SIG-M5 treated with dmso at 0.1 percent for 504 hours (cell line): Measurements from ENCODE around the gene RNF2.
"Not testable (repeated sequence)": the region's sequence is repeated elsewhere in the genome, so short reads cannot be mapped to it uniquely, and the experiment has no call there.

ENCODE experiments used
- DNase-seq: peaks from one replicate; lab custom pipeline; 2025; ENCODE audit not compliant: unreplicated experiment; lab: John Stamatoyannopoulos, UW

RNF2 gene

DNA sequence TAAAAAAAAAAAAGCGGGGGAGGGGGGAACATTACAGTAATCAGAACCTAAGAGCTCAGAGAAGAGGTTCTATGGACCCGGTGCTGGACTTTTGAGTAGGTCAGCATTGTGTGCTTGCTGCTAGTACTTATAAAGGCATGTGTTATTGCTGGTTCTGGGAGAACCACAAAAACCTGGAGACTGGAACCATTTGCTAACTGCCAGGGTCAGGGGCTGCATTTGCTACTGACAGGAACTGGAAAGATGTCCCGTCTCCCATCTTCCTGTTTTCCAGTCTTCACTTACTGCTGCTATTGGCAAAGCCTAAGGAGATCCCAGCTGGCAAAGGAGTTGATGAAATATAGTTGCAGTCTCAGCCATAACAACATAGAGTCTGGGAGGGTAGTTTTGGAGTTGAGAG is 4.3 kb downstream of the RNF2 start:
- no peak for DNase-seq

DNA sequence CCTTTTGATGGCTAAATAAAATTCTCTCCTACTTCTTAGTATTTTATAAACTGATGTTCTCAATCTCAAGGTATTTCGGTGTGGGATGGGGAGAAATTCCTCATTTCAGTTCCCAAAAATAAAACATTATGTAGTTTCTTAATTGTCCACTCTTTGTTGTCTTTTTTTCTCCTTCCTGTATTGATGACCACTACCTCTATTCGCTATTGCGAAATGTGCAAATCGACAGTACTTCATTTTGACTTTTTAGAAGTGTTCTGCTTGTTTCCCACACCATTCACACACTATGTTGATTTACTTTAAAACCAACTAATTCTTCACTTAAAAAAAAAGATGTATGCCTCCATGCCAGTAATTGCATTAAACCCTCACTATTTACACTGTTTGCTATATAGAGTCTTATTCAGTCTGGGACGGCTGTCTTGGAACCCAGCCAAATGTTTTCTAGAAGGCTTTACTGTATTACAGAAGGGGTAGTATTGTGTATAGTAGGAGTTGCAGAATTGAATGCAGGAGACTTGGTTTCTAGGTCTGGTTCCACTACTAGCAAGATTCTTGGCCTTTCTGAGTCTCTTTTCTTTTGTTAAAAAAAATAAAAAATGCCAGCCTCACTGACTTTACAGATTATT is 5.6 kb downstream of the RNF2 start:
- DNase-seq, result no peak

DNA sequence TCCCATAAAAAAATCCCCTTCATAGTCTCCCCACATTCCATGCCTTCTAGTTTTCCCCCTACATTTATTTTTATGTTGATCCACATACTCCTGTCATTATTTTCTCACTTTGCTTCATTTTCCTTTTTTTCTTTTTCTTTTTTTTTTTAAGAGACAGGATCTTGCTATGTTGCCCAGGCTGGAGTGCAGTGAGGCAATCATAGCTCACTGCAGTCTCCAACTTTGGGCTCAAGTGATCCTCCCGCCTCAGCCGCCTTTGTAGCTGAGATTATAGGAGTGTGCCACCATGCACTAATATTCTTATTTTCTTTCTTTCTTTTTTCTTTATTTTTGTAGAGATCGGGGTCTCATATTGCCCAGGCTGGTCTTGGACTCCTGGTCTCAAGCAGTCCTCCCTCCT is 7.8 kb downstream of the RNF2 start:
- no peak for DNase-seq

DNA sequence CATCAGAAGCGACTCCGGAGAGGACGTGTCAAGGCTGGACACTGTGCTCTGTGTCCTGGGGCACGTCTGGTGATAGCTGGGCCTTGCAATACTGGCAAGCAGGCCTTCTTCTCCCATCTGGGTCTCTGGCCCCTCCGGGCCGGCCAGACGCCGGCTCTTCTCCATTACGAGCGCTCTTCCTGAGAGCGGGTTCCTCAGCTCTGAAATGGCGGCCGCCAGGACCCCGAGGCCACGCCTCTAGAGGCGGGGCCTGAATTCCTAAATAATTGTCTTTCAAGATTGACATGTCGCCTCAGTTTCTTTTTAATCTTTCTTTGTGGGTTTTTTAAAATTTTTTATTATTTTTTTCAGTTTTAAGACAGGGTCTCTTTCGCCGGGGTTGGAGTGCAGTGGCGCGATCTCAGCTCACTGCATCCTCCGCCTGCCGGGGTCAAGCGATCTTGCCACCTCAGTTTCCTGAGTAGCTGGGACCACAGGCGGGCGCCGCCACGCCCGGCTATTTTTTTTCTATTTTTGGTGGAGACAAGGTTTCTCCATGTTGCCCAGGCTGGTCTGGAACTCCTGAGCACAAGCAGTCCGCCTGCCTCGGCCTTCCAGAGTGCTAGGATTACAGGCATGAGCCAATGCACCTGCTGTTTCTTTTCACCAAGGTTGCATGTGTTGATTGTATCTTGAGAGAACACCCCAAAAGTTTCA is 9.2 kb downstream of the RNF2 start:
- DNase-seq, result no peak

DNA sequence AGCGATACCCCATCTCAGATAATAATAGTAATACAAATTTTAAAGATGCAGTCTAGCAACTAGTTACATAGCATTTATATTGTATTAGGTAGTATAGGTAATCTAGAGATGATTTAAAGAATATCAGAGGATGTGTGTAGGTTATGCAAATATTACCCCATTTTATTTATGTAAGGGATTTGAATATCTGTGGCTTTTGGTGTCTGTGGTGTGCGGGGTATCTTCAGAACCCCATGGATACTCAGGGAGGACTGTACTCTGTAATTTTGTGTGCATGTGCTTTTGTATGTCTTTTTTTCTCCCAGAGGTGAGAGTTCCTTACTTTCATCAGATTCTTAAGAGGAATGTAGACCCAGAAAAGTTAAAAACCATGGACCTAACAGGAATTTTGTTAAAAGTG is 12.8 kb downstream of the RNF2 start:
- no peak for DNase-seq

DNA sequence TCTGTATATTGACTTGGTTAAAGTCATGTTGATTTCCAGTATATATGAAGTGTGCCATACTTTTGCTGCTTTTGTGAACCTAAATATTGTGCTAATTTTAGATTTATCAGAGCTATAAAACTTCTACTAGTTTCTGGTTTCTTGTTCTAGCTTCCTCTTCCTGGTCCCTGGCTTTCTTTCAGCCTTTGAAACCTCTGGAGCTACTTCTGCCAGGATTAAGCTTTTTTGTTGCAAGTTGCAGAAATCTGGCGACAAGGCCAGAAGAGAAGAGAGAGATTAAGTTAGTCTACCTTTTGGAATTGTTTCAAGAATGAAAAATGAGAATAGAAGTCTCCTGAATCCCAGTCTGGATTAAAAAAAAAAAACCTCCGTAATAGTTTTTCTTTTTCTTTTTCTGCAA is 13.5 kb downstream of the RNF2 start:
- DNase-seq, result peak; percentile 21

DNA sequence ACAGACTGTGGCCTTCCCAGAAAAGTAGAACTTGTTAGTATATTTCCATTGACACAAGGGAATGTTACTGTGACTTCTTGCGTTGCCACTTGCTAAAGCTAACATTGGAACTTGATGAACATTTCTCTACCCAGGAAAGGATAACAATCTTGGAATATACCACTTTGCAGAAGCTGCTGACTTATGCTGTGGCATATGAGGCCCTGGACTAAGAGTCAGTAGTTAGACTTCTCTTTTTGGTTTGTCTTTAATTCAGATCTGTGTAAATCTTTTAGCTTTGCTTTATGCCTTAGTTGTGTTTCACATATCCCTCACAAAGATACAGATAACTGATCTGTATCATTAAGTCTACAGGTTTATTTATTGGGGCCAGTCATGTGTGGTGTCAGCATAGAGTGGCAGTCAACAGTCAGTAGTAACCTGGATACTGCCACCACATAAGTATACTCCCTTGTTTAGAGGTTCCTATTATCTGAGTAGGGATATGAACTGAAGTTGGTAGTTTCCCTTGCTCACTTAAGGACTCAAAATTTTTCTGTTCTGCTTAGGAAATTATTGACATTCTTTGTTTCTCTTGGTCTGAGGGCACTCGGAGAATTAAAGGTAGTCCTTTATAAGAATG is 14.7 kb downstream of the RNF2 start:
- no peak for DNase-seq

DNA sequence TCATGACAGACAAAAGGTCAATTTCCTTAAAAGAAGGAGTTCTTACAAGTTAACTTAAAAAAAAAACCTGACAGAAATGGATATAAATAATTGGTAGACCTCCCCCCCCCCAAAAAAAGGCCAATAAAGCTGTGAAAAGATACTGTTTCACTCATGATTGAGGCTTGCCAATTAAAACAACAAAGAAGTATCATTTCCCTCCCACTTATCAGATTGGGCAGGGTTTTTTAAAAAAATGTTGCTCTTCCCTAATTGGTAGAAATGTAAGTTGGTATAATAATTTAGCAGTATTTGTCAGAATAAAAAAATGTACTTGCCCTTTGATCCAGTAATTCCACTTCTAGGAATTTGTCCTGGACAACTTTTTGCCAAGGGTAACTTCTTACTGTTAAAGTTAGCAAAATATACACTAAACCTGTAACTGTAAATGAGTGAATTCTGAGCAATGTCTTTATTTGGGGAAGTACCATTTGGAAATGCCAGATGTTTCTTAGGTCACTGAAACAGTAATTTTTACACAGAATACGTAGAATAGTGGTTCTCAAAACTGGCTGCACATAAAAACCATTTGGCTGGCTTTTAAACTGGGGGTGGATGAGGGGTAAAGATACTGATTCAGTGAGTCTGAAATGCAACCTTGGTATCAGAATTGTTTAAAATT is 17.5 kb downstream of the RNF2 start:
- peak; percentile 49 for DNase-seq

DNA sequence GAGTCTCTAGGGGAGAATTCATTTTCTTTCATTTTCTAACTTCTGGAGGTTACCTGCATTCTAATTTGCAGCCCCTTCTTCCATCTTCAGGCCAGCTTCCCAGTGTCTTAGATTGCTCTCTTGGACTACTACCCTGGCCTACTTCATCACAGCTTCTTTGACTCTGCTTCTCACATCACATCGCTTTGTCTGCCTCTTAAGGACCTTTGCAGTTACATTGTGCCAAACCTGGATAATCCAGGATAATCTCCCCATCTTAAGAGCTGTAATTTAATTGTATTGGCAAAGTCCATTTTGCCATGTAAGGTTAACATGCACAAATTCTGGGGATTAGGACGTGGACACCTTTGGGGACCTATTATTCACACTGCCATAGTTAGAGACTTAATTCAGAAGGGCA is 18.4 kb downstream of the RNF2 start:
- no peak for DNase-seq

DNA sequence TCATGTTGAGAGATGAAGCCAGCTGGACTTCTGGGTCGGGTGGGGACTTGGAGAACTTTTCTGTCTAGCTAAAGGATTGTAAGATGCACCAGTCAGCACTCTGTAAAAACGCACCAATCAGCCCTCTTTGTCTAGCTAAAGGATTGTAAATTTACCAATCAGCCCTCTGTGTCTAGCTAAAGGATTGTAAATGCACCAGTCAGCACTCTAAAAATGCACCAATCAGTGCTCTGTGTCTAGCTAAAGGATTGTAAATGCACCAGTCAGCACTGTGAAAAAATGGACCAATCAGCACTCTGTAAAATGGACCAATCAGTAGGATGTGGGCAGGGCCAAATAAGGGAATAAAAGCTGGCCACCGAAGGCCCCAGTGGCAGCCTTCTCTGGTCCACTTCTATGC is 19.6 kb downstream of the RNF2 start:
- not testable (repeated sequence) for DNase-seq

DNA sequence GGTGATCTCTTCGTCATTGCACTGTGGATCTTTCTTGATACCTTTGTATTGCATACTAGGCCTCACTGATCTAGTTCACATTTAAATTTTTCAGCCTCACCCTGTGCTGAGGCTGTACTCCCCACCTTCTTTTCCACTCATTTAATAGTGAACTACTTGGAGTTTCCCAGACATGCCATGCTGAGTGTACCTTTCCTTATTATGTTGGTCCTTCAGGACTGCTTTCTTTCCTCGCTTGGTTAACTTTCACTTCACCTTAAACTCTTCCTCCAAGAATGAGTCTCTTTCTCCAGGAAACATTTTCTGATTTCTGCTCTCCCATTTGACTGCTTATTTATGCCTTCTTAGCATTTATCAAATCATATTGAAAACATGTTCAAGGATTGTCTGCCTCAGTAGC is 20.8 kb downstream of the RNF2 start:
- DNase-seq, result no peak

DNA sequence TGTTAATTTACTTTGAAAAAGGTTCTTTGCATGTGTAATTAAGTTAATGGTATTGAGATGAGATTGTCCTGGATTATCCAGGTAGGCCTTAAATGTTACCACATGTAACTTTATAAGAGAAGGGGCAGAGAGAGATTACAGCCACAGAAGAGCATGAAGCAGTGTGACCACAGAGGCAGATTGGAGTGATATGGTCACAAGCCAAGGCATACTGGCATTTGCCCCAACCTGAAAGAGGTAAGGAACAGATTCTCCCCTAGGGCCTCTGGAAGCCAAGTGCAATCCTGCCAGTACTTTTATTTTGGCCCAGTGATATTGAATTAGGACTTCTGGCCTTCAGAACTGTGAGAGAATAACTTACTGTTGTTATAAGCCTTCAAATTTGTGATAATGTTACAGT is 23.0 kb downstream of the RNF2 start:
- no peak for DNase-seq

DNA sequence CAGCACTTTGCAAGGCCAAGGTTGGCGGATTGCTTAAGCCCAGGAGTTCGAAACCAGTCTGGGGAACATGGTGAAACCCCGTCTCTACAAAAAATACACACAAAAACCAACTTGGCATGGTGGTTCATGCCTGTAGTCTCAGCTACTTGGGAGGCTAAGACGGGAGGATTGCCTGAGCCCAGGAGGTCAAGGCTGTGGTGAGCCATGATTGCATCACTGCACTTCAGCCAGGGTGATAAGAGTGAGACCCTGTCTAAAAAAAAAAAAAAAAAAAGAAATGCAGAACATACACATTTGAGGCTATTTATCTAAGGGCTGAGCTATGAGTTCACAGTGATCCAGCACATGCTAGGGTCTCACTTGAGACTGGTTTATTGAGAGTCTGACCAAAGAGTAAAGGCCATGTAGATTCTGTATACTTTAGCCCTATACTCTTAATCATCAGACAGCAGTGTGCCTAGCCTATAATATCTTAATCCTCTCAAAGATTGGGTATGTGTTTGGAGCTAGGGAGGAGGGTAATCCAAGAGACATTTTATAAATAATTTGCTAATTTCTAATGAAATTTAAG is 23.9 kb downstream of the RNF2 start:
- DNase-seq, result no peak

DNA sequence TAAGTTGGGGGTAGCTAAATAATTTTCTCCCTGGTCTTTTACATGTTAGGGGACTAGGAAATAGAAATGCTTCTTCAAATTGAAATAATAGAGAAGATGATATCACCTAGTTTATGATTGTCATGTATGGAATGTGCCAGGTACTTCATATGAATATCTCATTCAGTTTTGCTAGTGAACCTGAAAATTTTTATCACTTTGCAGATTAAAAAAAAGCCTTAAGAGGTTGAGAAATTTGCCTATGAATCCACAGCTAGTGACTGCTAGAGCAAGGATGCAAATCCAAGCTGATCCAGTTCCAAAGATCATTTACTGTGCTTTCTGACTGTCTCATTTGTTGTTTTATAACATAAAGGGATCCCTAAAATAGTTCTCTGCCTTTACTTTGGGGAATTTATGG is 24.7 kb downstream of the RNF2 start:
- DNase-seq, result no peak

DNA sequence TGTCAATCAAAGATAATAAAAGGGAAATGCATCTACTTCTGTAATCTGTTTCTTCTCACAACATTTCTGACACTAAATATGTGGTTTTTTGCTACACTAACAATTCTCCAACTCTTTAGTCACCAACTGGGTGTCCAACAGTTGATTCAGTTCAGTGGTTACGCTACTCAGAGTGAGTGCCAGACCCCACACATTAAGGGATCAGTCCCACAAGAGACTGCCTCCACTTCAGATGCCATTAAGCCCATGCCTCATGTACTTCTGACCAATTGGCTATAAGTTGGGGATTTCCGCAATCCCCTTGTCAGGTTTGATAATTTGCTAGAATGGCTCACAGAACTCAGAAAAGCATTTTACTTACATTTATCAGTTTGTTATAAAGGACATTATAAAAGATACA is 28.4 kb downstream of the RNF2 start:
- no peak for DNase-seq

DNA sequence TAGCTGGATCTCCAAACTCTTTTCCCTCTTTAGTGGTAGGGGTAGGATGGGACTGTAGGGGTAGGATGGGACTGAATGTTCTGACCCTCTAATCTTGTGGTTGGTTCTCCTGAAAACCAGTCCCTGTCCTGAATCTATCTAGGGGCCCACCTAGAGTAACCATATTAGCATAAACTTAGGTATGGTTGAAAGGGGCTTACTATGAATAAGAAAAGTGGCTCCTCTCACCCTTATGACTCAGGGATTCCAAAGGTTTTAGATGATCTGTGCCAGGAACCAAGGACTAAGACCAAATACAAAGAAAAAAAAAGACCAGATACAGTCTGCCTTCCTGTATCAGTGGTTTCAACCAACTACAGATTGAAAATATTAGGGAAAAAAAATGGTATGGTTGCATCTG is 28.9 kb downstream of the RNF2 start:
- no peak for DNase-seq

DNA sequence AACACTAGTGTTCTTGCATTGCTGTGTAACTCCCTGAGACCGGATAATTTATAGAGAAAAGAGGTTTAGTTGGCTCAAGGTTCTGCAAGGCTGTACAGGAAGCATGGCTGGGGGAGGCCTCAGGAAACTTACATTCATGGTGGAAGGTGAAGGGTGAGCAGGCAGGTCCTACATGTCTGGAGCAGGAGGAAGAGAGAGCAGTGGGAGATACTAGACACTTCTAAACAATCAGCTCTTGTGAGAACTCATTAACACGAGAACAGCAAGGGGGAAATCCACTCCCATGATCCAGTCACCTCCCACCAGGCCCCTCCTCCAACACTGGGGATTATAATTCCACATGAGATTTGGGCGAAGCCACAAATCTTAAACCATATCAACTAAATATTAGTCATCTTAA is 30.1 kb downstream of the RNF2 start:
- no peak for DNase-seq

DNA sequence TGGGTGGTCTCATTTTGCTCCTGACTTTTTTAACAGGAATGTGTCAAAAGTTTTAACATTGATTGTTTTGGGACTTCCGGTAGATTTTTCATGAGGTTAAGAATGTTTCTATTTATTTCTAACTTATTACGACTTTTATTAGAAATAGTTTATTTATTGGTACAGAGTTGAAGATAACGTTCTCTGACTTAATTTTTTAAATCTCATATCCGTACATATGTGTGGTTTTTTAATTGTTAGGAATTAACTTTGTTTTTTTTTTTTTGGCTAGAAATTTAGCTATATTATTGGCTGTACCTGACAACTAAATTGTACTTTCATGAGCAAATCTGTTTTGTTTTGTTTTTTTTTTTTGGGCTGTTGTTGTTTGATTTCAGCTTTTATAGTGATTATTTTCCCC is 32.0 kb downstream of the RNF2 start:
- no peak for DNase-seq

DNA sequence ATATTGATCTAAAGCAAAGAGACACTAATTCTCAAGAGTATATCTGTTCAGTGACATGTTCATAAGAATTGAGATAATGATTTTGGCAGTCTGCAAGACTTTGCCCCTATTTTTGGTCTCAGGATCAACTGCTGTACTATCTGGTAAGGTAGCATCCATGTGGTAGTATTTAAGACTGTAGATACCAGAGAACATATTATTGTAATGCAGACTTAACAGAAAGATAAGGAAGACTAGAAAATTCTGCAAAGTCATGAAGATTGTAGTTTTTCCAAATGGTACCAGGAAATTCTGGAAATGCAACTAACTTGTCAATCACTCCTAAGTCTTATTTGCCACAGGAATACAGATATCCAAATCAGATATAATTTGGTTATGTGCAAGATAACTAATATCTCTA is 35.1 kb downstream of the RNF2 start:
- no peak for DNase-seq

DNA sequence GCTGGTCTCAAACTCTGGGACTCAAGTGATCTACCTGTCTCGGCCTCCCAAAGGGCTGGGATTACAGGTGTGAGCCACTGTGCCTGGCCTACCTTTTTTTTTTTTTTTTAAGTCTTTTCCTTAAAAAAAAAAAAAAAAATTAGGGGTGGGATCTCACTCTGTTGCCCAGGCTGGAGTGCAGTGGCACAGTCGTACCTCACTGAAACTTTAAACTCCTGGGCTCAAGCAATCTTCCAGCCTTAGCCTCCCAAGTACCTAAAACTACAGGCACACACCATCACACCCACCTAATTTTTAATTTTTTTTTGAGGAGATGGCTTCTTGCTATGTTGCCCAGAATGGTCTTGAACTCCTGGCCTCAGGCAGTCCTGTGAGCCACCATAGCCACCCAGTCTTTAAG is 38.5 kb downstream of the RNF2 start:
- no peak for DNase-seq

DNA sequence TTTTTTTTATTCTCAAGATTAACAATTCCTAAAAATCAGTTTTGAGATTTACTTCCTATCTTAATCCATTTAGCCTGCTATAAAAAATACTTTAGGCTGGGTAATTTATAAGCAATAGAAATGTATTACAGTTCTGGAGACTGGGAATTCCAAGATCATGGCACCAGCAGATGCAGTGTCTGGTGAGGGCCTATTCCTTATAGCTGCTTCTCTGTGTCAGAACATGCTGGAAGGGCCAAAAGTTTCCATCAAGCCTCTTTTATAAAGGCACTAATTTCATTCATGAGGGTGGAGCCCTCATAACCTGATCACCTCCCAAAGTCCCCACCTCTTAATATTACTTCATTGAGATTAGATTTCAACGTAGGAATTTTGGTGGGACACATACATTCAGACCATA is 41.7 kb downstream of the RNF2 start:
- no peak for DNase-seq

DNA sequence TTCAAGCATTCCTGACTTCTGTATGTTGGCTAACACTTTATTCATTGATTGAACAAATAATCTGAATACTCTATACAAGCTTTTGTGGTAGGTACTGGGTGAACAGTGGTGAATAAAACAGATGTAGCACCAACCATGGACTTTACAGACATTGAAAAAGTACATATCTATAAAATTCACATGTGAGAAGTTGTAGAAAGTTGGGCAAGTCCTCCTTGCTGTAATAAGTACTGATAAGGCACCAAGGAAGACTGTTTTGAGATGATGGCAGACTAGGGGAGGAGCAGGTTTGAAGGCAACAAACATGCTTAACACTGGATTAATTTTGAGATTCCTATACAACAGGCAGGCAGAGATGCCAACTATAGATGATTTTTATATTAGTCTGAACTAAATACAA is 42.4 kb downstream of the RNF2 start:
- DNase-seq, result no peak
